ENCODE results near the gene ARHGAP24.
"Not testable (repeated sequence)": the region's sequence is repeated elsewhere in the genome, so short reads cannot be mapped to it uniquely, and the experiment has no call there.

ARHGAP24 gene

GRCh38 chr4:85824166-85824945 is 349.4 kb downstream of the ARHGAP24 start:
- DNase-seq: no peak

GRCh38 chr4:85826060-85826678 is 351.2 kb downstream of the ARHGAP24 start:
- no peak for DNase-seq

- DNase-seq: no peak
These were observed 353.3 kb downstream of the ARHGAP24 start for GRCh38 chr4:85828027-85828890.

GRCh38 chr4:85829276-85830051 is 354.5 kb downstream of the ARHGAP24 start:
- no peak for DNase-seq

GRCh38 chr4:85831647-85832046 is 356.7 kb downstream of the ARHGAP24 start:
- DNase-seq: no peak

- DNase-seq: no peak
These were observed 358.4 kb downstream of the ARHGAP24 start for GRCh38 chr4:85833302-85833701.

- no peak for DNase-seq
These were observed 360.0 kb downstream of the ARHGAP24 start for GRCh38 chr4:85834934-85835333.

- no peak for DNase-seq
These were observed 361.9 kb downstream of the ARHGAP24 start for GRCh38 chr4:85836588-85837438.

- DNase-seq: no peak
These were observed 362.4 kb downstream of the ARHGAP24 start for GRCh38 chr4:85837439-85837733.

GRCh38 chr4:85839981-85840451 is 365.1 kb downstream of the ARHGAP24 start:
- DNase-seq: not testable (repeated sequence)

GRCh38 chr4:85842540-85842939 is 367.6 kb downstream of the ARHGAP24 start:
- no peak for DNase-seq

- DNase-seq: not testable (repeated sequence)
These were observed 378.8 kb downstream of the ARHGAP24 start for GRCh38 chr4:85853740-85854139.

- DNase-seq: no peak
These were observed 379.6 kb downstream of the ARHGAP24 start for GRCh38 chr4:85854546-85854945.

GRCh38 chr4:85860066-85860740 is 385.3 kb downstream of the ARHGAP24 start:
- no peak for DNase-seq

GRCh38 chr4:85861064-85861765 is 386.3 kb downstream of the ARHGAP24 start:
- DNase-seq: no peak

- DNase-seq: no peak
These were observed 387.9 kb downstream of the ARHGAP24 start for GRCh38 chr4:85862896-85863295.

GRCh38 chr4:85864259-85865205 is 389.6 kb downstream of the ARHGAP24 start:
- DNase-seq: no peak

- DNase-seq: no peak
These were observed 390.3 kb downstream of the ARHGAP24 start for GRCh38 chr4:85865256-85865655.

- DNase-seq: no peak
These were observed 391.6 kb downstream of the ARHGAP24 start for GRCh38 chr4:85866508-85866907.

All from SW 1271 (cell line).